Uterus (tissue), 4 donors: ENCODE results near the gene ZC3HAV1. TPM values are rescaled to one million over a fixed set of nuclear protein-coding genes. Genes with fewer than 3 reads are reported as not detected.
"Not testable (repeated sequence)": the region's sequence is repeated elsewhere in the genome, so short reads cannot be mapped to it uniquely, and the experiment has no call there.

ENCODE experiments used
- DNase-seq, 2 donors: peaks; one replicate each; pipeline ENCODE4 v3.0.0-alpha.2; 2019 to 2020
- H3K27ac ChIP-seq, 2 donors: fragments of 200-600 bp; sonication (generic); 1 replicate in 1 of 2; 2 replicates in 1 of 2; pipeline ENCODE4 v1.5.1; 2016 to 2018
- H3K27me3 ChIP-seq, 2 donors: fragments of 200-600 bp; sonication (generic); one replicate each; pipeline ENCODE4 v1.5.1; 2018 to 2019; ENCODE audit warnings: control low read depth in 1 of 2
- H3K36me3 ChIP-seq, 2 donors: fragments of 200-600 bp; sonication (generic); one replicate each; pipeline ENCODE4 v1.5.1; 2019; ENCODE audit warnings: control low read depth in 1 of 2
- H3K4me1 ChIP-seq, 2 donors: fragments of 200-600 bp; sonication (generic); one replicate each; pipeline ENCODE4 v1.5.1; 2018 to 2019; ENCODE audit warnings: control low read depth in 1 of 2
- H3K4me3 ChIP-seq, 2 donors: fragments of 200-600 bp; sonication (generic); 1 replicate in 1 of 2; 2 replicates in 1 of 2; pipeline ENCODE4 v1.5.1; 2018 to 2019; ENCODE audit warnings: mild to moderate bottlenecking in 1 of 2
- H3K9me3 ChIP-seq, 2 donors: fragments of 200-600 bp; sonication (generic); one replicate each; pipeline ENCODE4 v1.5.1; 2019; ENCODE audit warnings: control low read depth in 1 of 2
- CTCF ChIP-seq, 4 experiments: fragments of 200-600 bp in 2 of 4; fragments of 450-650 bp in 2 of 4; sonication (generic) in 2 of 4; IDR thresholded peaks; one replicate each; pipeline ENCODE4 v1.5.1; 2016 to 2019; ENCODE audit warnings: antibody characterized with exemption in 4 of 4, mild to moderate bottlenecking in 2 of 4, moderate library complexity in 1 of 4
- POLR2A ChIP-seq, 2 donors: fragments of 450-650 bp; IDR thresholded peaks; one replicate each; pipeline ENCODE4 v1.6.1; 2016; ENCODE audit warnings: antibody characterized with exemption in 2 of 2, mild to moderate bottlenecking in 1 of 2, moderate library complexity in 1 of 2
- intact Hi-C: fragments of 100-400 bp; cut with DNase I; formaldehyde crosslinking; loops from one replicate; pipeline ENCODE4 v1.15.1; 2023; ENCODE audit warnings: low total_unique reads
- total RNA-seq, 4 donors: library from RNA; depleted of rRNA in 3 of 4; stranded (reverse); fragments of >200 nt in 3 of 4; gene quantifications; one replicate each; pipeline versions ENCODE4 v1.1.0 to v1.2.4, GENCODE V29; 2014 to 2023
- donor health status: DM: yes; HTN: yes; CAD: no.

The ZC3HAV1 gene
- total RNA-seq, 4 donors from 2014 or later, result 14.1 to 39.7 (median 29.2) TPM

GRCh38 chr7:139055674-139056073 is 53.8 kb downstream of the ZC3HAV1 start:
- no peaks in the 10 kb centered on the region for H3K4me1 ChIP-seq
- no peaks in the 10 kb centered on the region for H3K9me3 ChIP-seq
- H3K27me3 ChIP-seq, result no peaks in the 10 kb centered on the region
- intact Hi-C loops, result no loop called here
- TF ChIP-seq POLR2A (IDR thresholded peaks at IDR 0.05) (no peak), CTCF (IDR thresholded peaks at IDR 0.05) (no peak)
- no peaks in the 10 kb centered on the region for H3K36me3 ChIP-seq
- DNase-seq, result no peak
- no peak overlapping the region for H3K27ac ChIP-seq
- H3K4me3 ChIP-seq, result no peak overlapping the region

DNA sequence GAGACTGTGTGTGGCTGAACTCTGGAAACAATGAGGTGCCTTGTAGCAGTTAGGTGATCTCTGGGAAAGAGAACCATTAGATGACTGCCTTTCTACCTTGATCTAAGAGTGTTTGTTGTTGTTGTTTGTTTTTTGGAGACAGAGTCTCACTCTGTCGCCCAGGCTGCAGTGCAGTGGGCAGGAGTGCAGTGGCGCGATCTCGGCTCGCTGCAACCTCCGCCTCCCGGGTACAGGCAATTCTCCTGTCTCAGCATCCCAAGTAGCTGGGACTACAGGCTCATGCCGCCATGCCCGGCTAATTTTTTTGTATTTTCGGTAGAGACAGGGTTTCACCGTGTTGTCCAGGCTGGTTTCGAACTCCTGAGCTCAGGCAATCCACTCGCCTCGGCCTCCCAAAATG is 54.9 kb downstream of the ZC3HAV1 start:
- H3K27me3 ChIP-seq, H3K36me3 ChIP-seq, intact Hi-C loops, H3K27ac ChIP-seq, H3K9me3 ChIP-seq, H3K4me3 ChIP-seq, DNase-seq, H3K4me1 ChIP-seq: not testable (repeated sequence)

DNA sequence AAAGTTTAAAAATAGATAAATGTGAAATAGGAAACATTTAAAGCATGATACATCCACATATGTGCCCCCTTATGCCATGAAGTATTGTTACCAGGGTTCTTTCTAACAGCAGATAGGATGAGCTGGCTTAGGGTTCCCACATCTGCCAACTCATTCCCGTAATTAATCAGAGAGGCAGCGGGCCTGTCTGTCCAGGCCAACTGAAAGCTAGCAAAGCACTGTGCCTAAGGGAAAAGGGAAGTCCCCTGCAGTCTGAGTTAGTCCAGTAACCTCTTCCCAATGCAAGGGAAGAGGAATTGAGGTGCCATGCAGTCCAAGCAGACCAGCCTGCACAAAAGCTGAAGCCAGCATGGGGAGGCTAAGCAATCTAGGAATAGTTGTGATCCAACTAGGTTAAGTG is 55.4 kb downstream of the ZC3HAV1 start:
- no peak for DNase-seq
- H3K27ac ChIP-seq, result no peak overlapping the region
- no peaks in the 10 kb centered on the region for H3K4me1 ChIP-seq
- H3K9me3 ChIP-seq, result no peaks in the 10 kb centered on the region
- H3K27me3 ChIP-seq, result no peaks in the 10 kb centered on the region
- no peak overlapping the region for H3K4me3 ChIP-seq
- H3K36me3 ChIP-seq, result no peaks in the 10 kb centered on the region
- intact Hi-C loops, result no loop called here
- no peak for TF ChIP-seq CTCF (IDR thresholded peaks at IDR 0.05)
- no peak for TF ChIP-seq POLR2A (IDR thresholded peaks at IDR 0.05)

DNA sequence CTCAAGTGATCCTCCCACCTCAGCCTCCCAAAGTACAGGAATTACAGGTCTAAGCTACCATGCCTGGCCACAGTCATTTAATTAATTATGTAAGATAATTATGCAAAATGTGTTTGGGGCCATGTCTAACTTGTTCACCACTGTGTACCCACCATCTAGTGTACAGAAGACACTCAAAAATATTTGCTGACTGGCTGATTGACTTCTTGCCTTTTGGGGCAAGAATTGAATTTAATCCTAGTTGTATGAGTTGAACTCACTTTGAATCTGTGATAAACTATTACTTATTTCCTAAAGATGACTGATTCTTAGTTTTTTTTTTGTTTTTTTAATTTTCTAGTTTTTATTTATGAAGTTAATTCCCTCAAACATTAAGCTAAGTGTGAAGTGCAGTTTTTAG is 57.9 kb downstream of the ZC3HAV1 start:
- intact Hi-C loops, result no loop called here
- no peaks in the 10 kb centered on the region for H3K36me3 ChIP-seq
- no peaks in the 10 kb centered on the region for H3K9me3 ChIP-seq
- no peak overlapping the region for H3K4me3 ChIP-seq
- no peaks in the 10 kb centered on the region for H3K4me1 ChIP-seq
- no peak for DNase-seq
- no peak overlapping the region for H3K27ac ChIP-seq
- H3K27me3 ChIP-seq, result no peaks in the 10 kb centered on the region
- TF ChIP-seq POLR2A (IDR thresholded peaks at IDR 0.05), result no peak
- no peak for TF ChIP-seq CTCF (IDR thresholded peaks at IDR 0.05)

DNA sequence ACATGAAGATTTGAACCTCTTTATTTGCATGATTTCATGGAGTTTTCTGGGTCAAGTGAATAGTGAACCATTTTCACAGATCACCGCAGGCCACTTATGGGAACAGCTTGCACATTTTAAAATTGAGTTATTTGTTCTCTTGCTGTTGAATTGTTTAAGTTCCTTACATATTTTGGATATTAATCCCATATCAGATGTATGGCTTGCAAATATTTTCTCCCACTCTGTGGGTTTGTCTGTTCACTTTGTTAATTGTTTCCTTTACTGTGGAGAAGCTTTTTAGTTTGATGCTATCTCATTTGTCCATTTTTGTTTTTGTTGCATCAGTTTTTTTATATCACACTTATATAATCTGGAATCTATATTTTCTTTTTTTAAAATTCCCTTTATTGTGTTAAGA is 59.6 kb downstream of the ZC3HAV1 start:
- Histone ChIP-seq H3K36me3 (no peaks in the 10 kb centered on the region), H3K27ac (no peak overlapping the region), H3K4me1 (no peaks in the 10 kb centered on the region), H3K9me3 (no peaks in the 10 kb centered on the region), H3K4me3 (no peak overlapping the region), H3K27me3 (no peaks in the 10 kb centered on the region)
- intact Hi-C loops, result no loop called here
- no peak for DNase-seq
- TF ChIP-seq CTCF (IDR thresholded peaks at IDR 0.05), result no peak
- TF ChIP-seq POLR2A (IDR thresholded peaks at IDR 0.05), result no peak

- no peak for TF ChIP-seq POLR2A (IDR thresholded peaks at IDR 0.05)
- TF ChIP-seq CTCF (IDR thresholded peaks at IDR 0.05), result no peak
- H3K27me3 ChIP-seq, result no peaks in the 10 kb centered on the region
- H3K4me3 ChIP-seq, result no peak overlapping the region
- no peak for DNase-seq
- H3K9me3 ChIP-seq, result no peaks in the 10 kb centered on the region
- no peaks in the 10 kb centered on the region for H3K4me1 ChIP-seq
- no peaks in the 10 kb centered on the region for H3K36me3 ChIP-seq
- intact Hi-C loops, result no loop called here
- H3K27ac ChIP-seq, result no peak overlapping the region
Observed at GRCh38 chr7:139049111-139049510, 60.4 kb downstream of the ZC3HAV1 start.
